HEK293 (cell line): Measurements from ENCODE around the gene CD9.
A peak's percentile ranks its signal among the peaks of the same experiment; 100 is the strongest.

Experiments used
- CTCF ChIA-PET: fragments of 350-600 bp; formaldehyde crosslinking; extraction: SDS; loops from one replicate; lab custom pipeline; 2021; ENCODE audit warnings: antibody characterized with exemption; lab: Yijun Ruan, JAX
- POLR2A ChIA-PET: fragments of 300-600 bp; formaldehyde crosslinking; extraction: SDS; loops from one replicate; lab custom pipeline; 2020; ENCODE audit warnings: antibody characterized with exemption, inconsistent platforms; lab: Yijun Ruan, JAX
- H3K27ac ChIP-seq: fragments of 200-500 bp; sonication (Bioruptor generic); 2 replicates; pipeline ENCODE4 v1.5.1; 2014; ENCODE audit warnings: low read depth, low read length, control low read depth, inconsistent platforms; ENCODE audit errors: extremely low read depth
- H3K36me3 ChIP-seq, 2 experiments: fragments of 200-500 bp in 1 of 2; sonication (Bioruptor generic) in 1 of 2; 1 replicate in 1 of 2; 2 replicates in 1 of 2; pipeline ENCODE4 v1.5.1; 2014 to 2017; ENCODE audit warnings: inconsistent platforms in 2 of 2, low read length in 2 of 2; ENCODE audit not compliant: control insufficient read depth in 2 of 2, insufficient read depth in 1 of 2
- H3K4me1 ChIP-seq: fragments of 200-500 bp; sonication (Bioruptor generic); 2 replicates; pipeline ENCODE4 v1.5.1; 2014; ENCODE audit warnings: mild to moderate bottlenecking, low read length, inconsistent platforms; ENCODE audit not compliant: control insufficient read depth, insufficient read depth
- H3K4me3 ChIP-seq: 2 replicates; pipeline ENCODE4 v1.5.1; 2011; ENCODE audit warnings: low read depth, mild to moderate bottlenecking, control low read depth, low read length, moderate library complexity
- H3K9me3 ChIP-seq: fragments of 200-500 bp; sonication (Bioruptor generic); 2 replicates; pipeline ENCODE4 v1.5.1; 2014; ENCODE audit warnings: low read depth, low read length, inconsistent platforms; ENCODE audit not compliant: control insufficient read depth, insufficient read depth
- BCL11B ChIP-seq: fragments of 450-650 bp; formaldehyde crosslinking; IDR thresholded peaks from 2 replicates; pipeline ENCODE4 v1.5.1; 2016; ENCODE audit warnings: low read depth, missing biosample characterization, missing genetic modification characterization
- EGR2 ChIP-seq: fragments of 450-650 bp; formaldehyde crosslinking; IDR thresholded peaks from 2 replicates; pipeline ENCODE4 v1.5.1; 2016; ENCODE audit warnings: low read depth, missing biosample characterization, missing genetic modification characterization
- HOXD13 ChIP-seq: sonication (generic); formaldehyde crosslinking; IDR thresholded peaks from 2 replicates; pipeline ENCODE4 v1.8.0; 2022; ENCODE audit warnings: missing genetic modification reagents, borderline replicate concordance
- RBAK ChIP-seq: fragments of 450-650 bp; formaldehyde crosslinking; IDR thresholded peaks from 2 replicates; pipeline ENCODE4 v1.5.1; 2016; ENCODE audit warnings: missing biosample characterization, missing genetic modification characterization
- ZBTB10 ChIP-seq: fragments of 450-650 bp; formaldehyde crosslinking; IDR thresholded peaks from 2 replicates; pipeline ENCODE4 v1.5.1; 2016; ENCODE audit warnings: missing biosample characterization, missing genetic modification characterization
- ZFP3 ChIP-seq: fragments of 450-650 bp; formaldehyde crosslinking; IDR thresholded peaks from 2 replicates; pipeline ENCODE4 v1.5.1; 2016; ENCODE audit warnings: low read depth, missing biosample characterization, missing genetic modification characterization
- ZFP69B ChIP-seq: fragments of 450-650 bp; formaldehyde crosslinking; IDR thresholded peaks from 2 replicates; pipeline ENCODE4 v1.5.1; 2016; ENCODE audit warnings: missing biosample characterization, missing genetic modification characterization
- ZNF114 ChIP-seq: fragments of 450-650 bp; formaldehyde crosslinking; IDR thresholded peaks from 2 replicates; pipeline ENCODE4 v1.5.0; 2017; ENCODE audit warnings: missing biosample characterization, missing genetic modification characterization
- ZNF132 ChIP-seq: fragments of 450-650 bp; formaldehyde crosslinking; IDR thresholded peaks from 2 replicates; pipeline ENCODE4 v1.5.1; 2017; ENCODE audit warnings: missing biosample characterization, missing genetic modification characterization, borderline replicate concordance
- ZNF155 ChIP-seq: fragments of 450-650 bp; formaldehyde crosslinking; IDR thresholded peaks from 2 replicates; pipeline ENCODE4 v1.5.1; 2016; ENCODE audit warnings: missing biosample characterization, missing genetic modification characterization
- ZNF169 ChIP-seq: fragments of 450-650 bp; formaldehyde crosslinking; IDR thresholded peaks from 2 replicates; pipeline ENCODE4 v1.5.1; 2016; ENCODE audit warnings: missing biosample characterization, missing genetic modification characterization
- ZNF184 ChIP-seq: fragments of 450-650 bp; IDR thresholded peaks from 2 replicates; pipeline ENCODE4 v1.5.1; 2018; ENCODE audit warnings: missing biosample characterization, mild to moderate bottlenecking, missing genetic modification characterization
- ZNF214 ChIP-seq: fragments of 450-650 bp; formaldehyde crosslinking; IDR thresholded peaks from 2 replicates; pipeline ENCODE4 v1.5.1; 2017; ENCODE audit warnings: missing biosample characterization, mild to moderate bottlenecking, missing genetic modification characterization, borderline replicate concordance
- ZNF248 ChIP-seq: fragments of 450-650 bp; formaldehyde crosslinking; IDR thresholded peaks from 2 replicates; pipeline ENCODE4 v1.5.1; 2017; ENCODE audit warnings: missing biosample characterization, missing genetic modification characterization
- ZNF266 ChIP-seq: fragments of 450-650 bp; formaldehyde crosslinking; IDR thresholded peaks from 2 replicates; pipeline ENCODE4 v1.5.1; 2016; ENCODE audit warnings: missing biosample characterization, missing genetic modification characterization, low read depth
- ZNF416 ChIP-seq: fragments of 450-650 bp; formaldehyde crosslinking; IDR thresholded peaks from 2 replicates; pipeline ENCODE4 v1.5.1; 2016; ENCODE audit warnings: missing biosample characterization, missing genetic modification characterization
- ZNF473 ChIP-seq: fragments of 450-650 bp; formaldehyde crosslinking; IDR thresholded peaks from 2 replicates; pipeline ENCODE4 v1.5.1; 2017; ENCODE audit warnings: missing biosample characterization, missing genetic modification characterization
- ZNF501 ChIP-seq: fragments of 450-650 bp; formaldehyde crosslinking; IDR thresholded peaks from 2 replicates; pipeline ENCODE4 v1.5.1; 2016; ENCODE audit warnings: missing biosample characterization, missing genetic modification characterization
- ZNF621 ChIP-seq: fragments of 450-650 bp; formaldehyde crosslinking; IDR thresholded peaks from 2 replicates; pipeline ENCODE4 v1.5.1; 2017; ENCODE audit warnings: missing biosample characterization, missing genetic modification characterization
- ZNF645 ChIP-seq: fragments of 450-650 bp; formaldehyde crosslinking; IDR thresholded peaks from 2 replicates; pipeline ENCODE4; 2016; ENCODE audit warnings: missing biosample characterization, missing genetic modification characterization
- ZNF660 ChIP-seq: fragments of 450-650 bp; IDR thresholded peaks from 2 replicates; pipeline ENCODE4 v1.5.1; 2018; ENCODE audit warnings: missing biosample characterization, mild to moderate bottlenecking, missing genetic modification characterization
- ZNF701 ChIP-seq: fragments of 450-650 bp; formaldehyde crosslinking; IDR thresholded peaks from 2 replicates; pipeline ENCODE4 v1.5.1; 2016; ENCODE audit warnings: missing biosample characterization, missing genetic modification characterization
- ZNF785 ChIP-seq: fragments of 450-650 bp; formaldehyde crosslinking; IDR thresholded peaks from 2 replicates; pipeline ENCODE4 v1.5.1; 2016; ENCODE audit warnings: missing biosample characterization, missing genetic modification characterization
- ZSCAN16 ChIP-seq: fragments of 450-650 bp; formaldehyde crosslinking; IDR thresholded peaks from 2 replicates; pipeline ENCODE4 v1.5.1; 2016; ENCODE audit warnings: missing biosample characterization, missing genetic modification characterization
- ZSCAN23 ChIP-seq: fragments of 450-650 bp; formaldehyde crosslinking; IDR thresholded peaks from 2 replicates; pipeline ENCODE4 v1.5.1; 2016; ENCODE audit warnings: missing biosample characterization, missing genetic modification characterization
- ZSCAN4 ChIP-seq: fragments of 450-650 bp; formaldehyde crosslinking; IDR thresholded peaks from 2 replicates; pipeline ENCODE4 v1.5.1; 2017; ENCODE audit warnings: missing biosample characterization, missing genetic modification characterization
- ZSCAN5A ChIP-seq: fragments of 450-650 bp; formaldehyde crosslinking; IDR thresholded peaks from 2 replicates; pipeline ENCODE4 v1.5.1; 2016; ENCODE audit warnings: missing biosample characterization, missing genetic modification characterization

Gene CD9

GRCh38 chr12:6172086-6172485 lies 28.1 kb upstream of the CD9 start:
- TF ChIP-seq ZFP69B (tag by site-specific recombination) (no peak), ZNF266 (no peak), ZSCAN5A (tag by site-specific recombination) (no peak), ZNF621 (tag by site-specific recombination) (no peak), ZNF501 (tag by site-specific recombination) (no peak), ZNF132 (no peak), ZSCAN23 (tag by site-specific recombination) (no peak)
- no peaks in the 10 kb centered on the region for H3K4me1 ChIP-seq
- ChIA-PET POLR2A (no interaction called here), CTCF (no interaction called here)
- H3K4me3 ChIP-seq: no peak overlapping the region
- H3K36me3 ChIP-seq: no peaks in the 10 kb centered on the region
- no peaks in the 10 kb centered on the region for H3K9me3 ChIP-seq
- H3K27ac ChIP-seq: no peak overlapping the region

- TF ChIP-seq ZNF645 (tag by site-specific recombination): no peak
- no peak for TF ChIP-seq ZNF184 (tag by site-specific recombination)
- TF ChIP-seq HOXD13 (CRISPR knock-in tag): no peak
- TF ChIP-seq ZNF785 (tag by site-specific recombination): no peak
- no peak for TF ChIP-seq BCL11B (tag by site-specific recombination)
- TF ChIP-seq ZNF701 (tag by site-specific recombination): peak; percentile 77; the same call in 1 of the 2 replicates
- no peak for TF ChIP-seq ZSCAN16 (tag by site-specific recombination)
- TF ChIP-seq ZNF248 (tag by site-specific recombination): no peak
- TF ChIP-seq ZNF660 (tag by site-specific recombination): no peak
- no peak for TF ChIP-seq ZNF169
- TF ChIP-seq ZNF416 (tag by site-specific recombination): no peak
- no peak for TF ChIP-seq ZNF473 (tag by site-specific recombination)
- TF ChIP-seq EGR2 (tag by site-specific recombination): peak; percentile 44
- Histone ChIP-seq H3K9me3 (no peaks in the 10 kb centered on the region), H3K27ac (no peak overlapping the region), H3K36me3 (no peaks in the 10 kb centered on the region), H3K4me3 (no peak overlapping the region), H3K4me1 (no peaks in the 10 kb centered on the region)
- POLR2A ChIA-PET: no interaction called here
- CTCF ChIA-PET: no interaction called here
These were observed 27.3 kb upstream of the CD9 start for GRCh38 chr12:6172862-6173261.

GRCh38 chr12:6177642-6178358 lies 22.4 kb upstream of the CD9 start:
- peaks cover 7% of the 10 kb centered on the region; the same call in 1 of the 2 replicates for H3K4me1 ChIP-seq
- ChIA-PET POLR2A (no interaction called here), CTCF (interaction anchor here (0.7 to 1.2 kb wide), 3 partner anchors 107 to 1283 kb away, joined by 3 to 5 read pairs (median 4); partner anchors contain the start of gene PTMS)
- no peaks in the 10 kb centered on the region for H3K36me3 ChIP-seq
- no peaks in the 10 kb centered on the region for H3K9me3 ChIP-seq
- H3K27ac ChIP-seq: no peak overlapping the region
- H3K4me3 ChIP-seq: no peak overlapping the region
- TF ChIP-seq ZNF114 (tag by site-specific recombination) (no peak), ZFP3 (tag by site-specific recombination) (no peak), ZNF214 (no peak), ZBTB10 (no peak), RBAK (tag by site-specific recombination) (no peak), ZNF155 (no peak), ZSCAN4 (no peak)
